NB4 (cell line): ENCODE measurements around the gene ANKRD11.

Source experiments
- MYC ChIP-seq: IDR thresholded peaks from 2 replicates; pipeline ENCODE4 v1.6.1; 2011; ENCODE audit warnings: low read depth, low read length
- TF ChIP-seq, protein P1 (sequence below): IDR thresholded peaks from one replicate; pipeline ENCODE4 v1.5.1; 2012; ENCODE audit warnings: low read depth, low read length
- TF ChIP-seq, protein P2 (sequence below): IDR thresholded peaks from 2 replicates; pipeline ENCODE4 v1.6.1; 2011; ENCODE audit warnings: low read depth, low read length

DNA sequence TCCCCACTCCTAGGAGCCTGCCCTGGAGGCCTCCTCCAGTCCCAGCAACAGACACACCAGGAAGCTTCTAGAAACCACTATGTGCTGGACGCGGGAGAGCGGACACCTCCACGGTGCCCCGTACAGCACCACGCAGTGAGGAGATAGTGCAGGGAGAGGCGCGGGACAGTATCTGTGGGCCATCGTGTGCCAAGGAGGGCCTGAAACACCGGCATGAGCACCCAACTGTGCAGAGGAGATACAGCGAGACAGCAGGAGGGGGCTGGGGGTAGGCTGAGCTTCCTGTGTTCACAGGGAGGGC, 215.1 kb downstream of the ANKRD11 start:
- TF ChIP-seq, protein P1, sequence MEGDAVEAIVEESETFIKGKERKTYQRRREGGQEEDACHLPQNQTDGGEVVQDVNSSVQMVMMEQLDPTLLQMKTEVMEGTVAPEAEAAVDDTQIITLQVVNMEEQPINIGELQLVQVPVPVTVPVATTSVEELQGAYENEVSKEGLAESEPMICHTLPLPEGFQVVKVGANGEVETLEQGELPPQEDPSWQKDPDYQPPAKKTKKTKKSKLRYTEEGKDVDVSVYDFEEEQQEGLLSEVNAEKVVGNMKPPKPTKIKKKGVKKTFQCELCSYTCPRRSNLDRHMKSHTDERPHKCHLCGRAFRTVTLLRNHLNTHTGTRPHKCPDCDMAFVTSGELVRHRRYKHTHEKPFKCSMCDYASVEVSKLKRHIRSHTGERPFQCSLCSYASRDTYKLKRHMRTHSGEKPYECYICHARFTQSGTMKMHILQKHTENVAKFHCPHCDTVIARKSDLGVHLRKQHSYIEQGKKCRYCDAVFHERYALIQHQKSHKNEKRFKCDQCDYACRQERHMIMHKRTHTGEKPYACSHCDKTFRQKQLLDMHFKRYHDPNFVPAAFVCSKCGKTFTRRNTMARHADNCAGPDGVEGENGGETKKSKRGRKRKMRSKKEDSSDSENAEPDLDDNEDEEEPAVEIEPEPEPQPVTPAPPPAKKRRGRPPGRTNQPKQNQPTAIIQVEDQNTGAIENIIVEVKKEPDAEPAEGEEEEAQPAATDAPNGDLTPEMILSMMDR = no peak
- TF ChIP-seq MYC = no peak
- TF ChIP-seq, protein P2, sequence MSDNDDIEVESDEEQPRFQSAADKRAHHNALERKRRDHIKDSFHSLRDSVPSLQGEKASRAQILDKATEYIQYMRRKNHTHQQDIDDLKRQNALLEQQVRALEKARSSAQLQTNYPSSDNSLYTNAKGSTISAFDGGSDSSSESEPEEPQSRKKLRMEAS = no peak
